Hepatocyte (in vitro differentiated cells): ENCODE measurements around the gene CELA2B.

ENCODE experiments used
- EZH2 ChIP-seq: fragments of 200-600 bp; sonication (generic); IDR thresholded peaks from 2 replicates; pipeline ENCODE4 v1.6.1; 2016; ENCODE audit warnings: antibody characterized with exemption, mild to moderate bottlenecking, borderline replicate concordance
- EZH2phosphoT487 ChIP-seq: fragments of 200-600 bp; sonication (generic); IDR thresholded peaks from one replicate; pipeline ENCODE4 v1.6.1; 2018; ENCODE audit warnings: antibody characterized with exemption, mild to moderate bottlenecking, low read depth, moderate library complexity; ENCODE audit not compliant: unreplicated experiment, severe bottlenecking
- TF ChIP-seq, protein P1 (sequence below): fragments of 200-600 bp; sonication (generic); IDR thresholded peaks from 2 replicates; pipeline ENCODE4 v1.5.1; 2016; ENCODE audit warnings: antibody characterized with exemption, mild to moderate bottlenecking; ENCODE audit not compliant: poor library complexity

DNA sequence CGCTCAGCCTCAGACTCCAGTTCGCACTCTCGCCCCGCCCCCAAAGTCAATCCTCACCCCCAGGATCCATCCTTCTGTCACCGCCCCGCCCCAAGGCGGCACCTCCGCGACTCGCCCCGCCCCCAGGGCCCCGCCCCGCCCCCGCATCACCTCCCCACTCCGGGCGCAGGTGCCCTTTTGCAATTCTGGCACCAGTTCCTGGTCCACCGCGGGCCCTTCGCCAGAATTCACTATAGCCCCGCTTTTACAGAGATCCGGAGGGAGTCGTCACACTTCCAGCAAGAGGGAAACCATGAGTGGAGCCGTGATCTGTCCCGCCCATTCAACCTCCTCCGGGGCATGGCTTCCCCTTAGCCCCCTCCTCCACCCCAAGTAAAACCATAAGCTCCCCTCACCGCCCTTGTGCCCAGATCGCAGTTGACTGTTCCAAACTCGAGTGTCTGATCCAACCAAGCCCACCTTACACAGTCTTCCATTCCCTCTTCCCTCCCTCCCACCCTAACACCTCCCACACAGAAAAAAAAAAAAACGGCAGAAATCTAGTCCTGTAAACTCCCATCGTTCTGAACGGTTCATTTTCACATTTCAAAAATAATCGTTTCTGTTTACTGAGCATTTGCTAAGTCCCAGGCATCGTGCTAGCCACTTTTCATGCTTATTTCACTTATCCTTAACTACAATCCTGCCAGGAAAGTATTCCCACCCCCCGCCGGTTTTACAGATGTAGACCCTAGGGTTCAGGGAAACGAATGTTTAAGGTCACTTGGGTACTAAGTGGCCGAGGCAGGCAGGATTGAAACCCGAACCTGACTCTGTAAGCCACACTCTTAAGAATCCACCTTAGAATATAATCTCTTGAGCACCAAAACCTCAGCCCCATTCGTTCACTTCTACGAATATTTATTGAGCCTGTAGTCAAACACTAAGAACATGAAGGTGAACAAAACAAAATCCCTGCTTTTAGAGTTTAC is 49.4 kb downstream of the CELA2B start:
- TF ChIP-seq, protein P1, sequence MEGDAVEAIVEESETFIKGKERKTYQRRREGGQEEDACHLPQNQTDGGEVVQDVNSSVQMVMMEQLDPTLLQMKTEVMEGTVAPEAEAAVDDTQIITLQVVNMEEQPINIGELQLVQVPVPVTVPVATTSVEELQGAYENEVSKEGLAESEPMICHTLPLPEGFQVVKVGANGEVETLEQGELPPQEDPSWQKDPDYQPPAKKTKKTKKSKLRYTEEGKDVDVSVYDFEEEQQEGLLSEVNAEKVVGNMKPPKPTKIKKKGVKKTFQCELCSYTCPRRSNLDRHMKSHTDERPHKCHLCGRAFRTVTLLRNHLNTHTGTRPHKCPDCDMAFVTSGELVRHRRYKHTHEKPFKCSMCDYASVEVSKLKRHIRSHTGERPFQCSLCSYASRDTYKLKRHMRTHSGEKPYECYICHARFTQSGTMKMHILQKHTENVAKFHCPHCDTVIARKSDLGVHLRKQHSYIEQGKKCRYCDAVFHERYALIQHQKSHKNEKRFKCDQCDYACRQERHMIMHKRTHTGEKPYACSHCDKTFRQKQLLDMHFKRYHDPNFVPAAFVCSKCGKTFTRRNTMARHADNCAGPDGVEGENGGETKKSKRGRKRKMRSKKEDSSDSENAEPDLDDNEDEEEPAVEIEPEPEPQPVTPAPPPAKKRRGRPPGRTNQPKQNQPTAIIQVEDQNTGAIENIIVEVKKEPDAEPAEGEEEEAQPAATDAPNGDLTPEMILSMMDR: no peak
- TF ChIP-seq EZH2 (no peak), EZH2phosphoT487 (no peak)
